Transverse colon (tissue), 4 donors: ENCODE data around the gene EHD4.

Source experiments
- POLR2A ChIP-seq: fragments of 450-650 bp; IDR thresholded peaks from one replicate; pipeline ENCODE4 v1.6.1; 2016; ENCODE audit warnings: antibody characterized with exemption, mild to moderate bottlenecking, moderate library complexity
- POLR2AphosphoS5 ChIP-seq, 3 donors: sonication (generic); formaldehyde crosslinking; IDR thresholded peaks; one replicate each; pipeline ENCODE4 v1.6.1; 2016; ENCODE audit warnings: antibody characterized with exemption in 3 of 3
- TF ChIP-seq, protein P1 (sequence below), 5 experiments: fragments of 200-600 bp in 3 of 5; fragments of 450-650 bp in 2 of 5; sonication (generic) in 3 of 5; IDR thresholded peaks; 1 replicate in 2 of 5; 2 replicates in 3 of 5; pipeline ENCODE4 v1.5.1; 2016 to 2017; ENCODE audit warnings: antibody characterized with exemption in 5 of 5, inconsistent platforms in 3 of 5, mild to moderate bottlenecking in 2 of 5, moderate library complexity in 1 of 5

DNA sequence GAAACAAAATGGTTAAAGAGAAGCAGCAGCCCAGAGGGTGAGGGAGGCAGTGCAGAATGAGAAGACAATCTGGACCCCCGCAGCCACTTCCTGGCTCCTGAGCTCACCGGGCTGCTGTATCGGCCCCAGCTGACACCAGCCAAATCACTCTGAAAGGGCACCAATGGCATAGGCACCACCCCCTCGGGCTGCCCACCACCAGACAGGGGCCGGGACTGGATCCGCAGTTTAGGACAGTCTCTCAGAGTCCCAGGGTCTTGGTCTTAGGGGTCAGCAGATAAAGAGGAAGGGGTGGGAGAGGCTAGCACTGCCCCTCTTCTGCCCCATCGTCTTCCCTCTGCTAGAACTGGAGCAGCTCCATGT lies 17.9 kb upstream of the EHD4 start:
- TF ChIP-seq, protein P1, sequence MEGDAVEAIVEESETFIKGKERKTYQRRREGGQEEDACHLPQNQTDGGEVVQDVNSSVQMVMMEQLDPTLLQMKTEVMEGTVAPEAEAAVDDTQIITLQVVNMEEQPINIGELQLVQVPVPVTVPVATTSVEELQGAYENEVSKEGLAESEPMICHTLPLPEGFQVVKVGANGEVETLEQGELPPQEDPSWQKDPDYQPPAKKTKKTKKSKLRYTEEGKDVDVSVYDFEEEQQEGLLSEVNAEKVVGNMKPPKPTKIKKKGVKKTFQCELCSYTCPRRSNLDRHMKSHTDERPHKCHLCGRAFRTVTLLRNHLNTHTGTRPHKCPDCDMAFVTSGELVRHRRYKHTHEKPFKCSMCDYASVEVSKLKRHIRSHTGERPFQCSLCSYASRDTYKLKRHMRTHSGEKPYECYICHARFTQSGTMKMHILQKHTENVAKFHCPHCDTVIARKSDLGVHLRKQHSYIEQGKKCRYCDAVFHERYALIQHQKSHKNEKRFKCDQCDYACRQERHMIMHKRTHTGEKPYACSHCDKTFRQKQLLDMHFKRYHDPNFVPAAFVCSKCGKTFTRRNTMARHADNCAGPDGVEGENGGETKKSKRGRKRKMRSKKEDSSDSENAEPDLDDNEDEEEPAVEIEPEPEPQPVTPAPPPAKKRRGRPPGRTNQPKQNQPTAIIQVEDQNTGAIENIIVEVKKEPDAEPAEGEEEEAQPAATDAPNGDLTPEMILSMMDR (IDR thresholded peaks at IDR 0.05): no peak
- TF ChIP-seq POLR2AphosphoS5 (IDR thresholded peaks at IDR 0.05): no peak
- no peak for TF ChIP-seq POLR2A
